Measurements from ENCODE around the gene ADGB.
"Not testable (repeated sequence)": the region's sequence is repeated elsewhere in the genome, so short reads cannot be mapped to it uniquely, and the experiment has no call there.

Gene ADGB

GRCh38 chr6:146598772-146599405 is at the start of gene ADGB:
ADGB (plus strand) TSS chr6:146598972; CDS start chr6:146599041, 69 bp downstream.
- FAIRE-seq = no peak
- no peak for DNase-seq (ENCODE audit: extremely low spot score, insufficient read length, low read depth)

GRCh38 chr6:146550911-146551310 is 47.9 kb upstream of the ADGB start:
- FAIRE-seq = no peak
- DNase-seq (ENCODE audit: extremely low spot score, insufficient read length, low read depth) = no peak

DNA sequence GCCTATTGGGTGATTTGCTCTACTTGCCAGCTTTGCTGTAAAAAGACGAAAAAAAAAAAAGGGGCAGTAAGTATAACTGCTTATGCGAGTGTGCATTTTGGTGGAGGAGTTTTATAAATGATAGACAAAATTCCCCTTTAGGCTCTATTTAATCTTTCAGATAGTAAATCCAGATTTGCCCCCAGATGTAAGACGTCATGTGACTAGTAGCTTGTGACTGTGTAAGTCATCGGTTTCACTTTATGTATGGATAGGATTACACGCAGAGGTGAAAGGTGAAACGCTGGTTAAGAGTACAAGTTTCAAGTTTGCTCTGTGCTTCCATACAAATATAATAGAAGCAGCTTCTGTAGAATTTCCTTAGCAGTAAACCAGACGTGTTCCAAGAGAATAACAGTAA is 47.2 kb upstream of the ADGB start:
- FAIRE-seq = no peak
- no peak for DNase-seq (ENCODE audit: extremely low spot score, insufficient read length, low read depth)

DNA sequence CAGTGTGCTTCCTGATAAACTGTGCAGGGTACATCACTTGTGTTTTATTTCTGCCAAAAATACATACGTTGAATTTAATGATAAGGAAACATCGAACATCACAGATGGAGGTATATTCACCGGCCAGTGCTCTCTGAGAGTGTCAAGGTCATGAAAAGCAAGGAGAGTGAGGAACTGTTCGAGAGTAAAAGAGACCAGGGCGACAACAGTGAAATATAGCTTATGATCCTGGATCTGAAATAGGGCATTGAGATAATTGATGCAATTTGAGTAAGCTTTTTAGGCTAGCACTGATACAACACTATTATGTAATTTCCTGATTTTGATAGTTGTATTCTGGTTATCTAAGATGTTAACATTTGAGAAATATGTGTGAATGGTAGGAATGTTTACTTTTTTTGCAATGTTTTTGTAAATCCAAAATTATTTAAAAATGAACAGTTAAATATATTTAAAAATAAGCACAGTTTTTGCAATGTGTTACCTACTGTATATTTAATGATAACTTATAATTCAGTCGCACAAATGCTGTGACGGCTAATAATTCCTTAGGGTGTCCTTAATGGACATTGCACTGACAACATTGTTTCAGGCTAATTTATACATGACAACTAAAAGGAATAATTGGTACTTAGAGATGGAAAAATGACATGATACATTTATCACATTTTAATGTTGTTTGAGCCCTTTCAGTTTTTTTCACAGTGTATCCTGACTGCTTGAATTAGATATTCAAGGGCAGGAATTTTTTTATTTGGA is 45.2 kb upstream of the ADGB start:
- FAIRE-seq = no peak
- no peak for DNase-seq (ENCODE audit: extremely low spot score, insufficient read length, low read depth)

DNA sequence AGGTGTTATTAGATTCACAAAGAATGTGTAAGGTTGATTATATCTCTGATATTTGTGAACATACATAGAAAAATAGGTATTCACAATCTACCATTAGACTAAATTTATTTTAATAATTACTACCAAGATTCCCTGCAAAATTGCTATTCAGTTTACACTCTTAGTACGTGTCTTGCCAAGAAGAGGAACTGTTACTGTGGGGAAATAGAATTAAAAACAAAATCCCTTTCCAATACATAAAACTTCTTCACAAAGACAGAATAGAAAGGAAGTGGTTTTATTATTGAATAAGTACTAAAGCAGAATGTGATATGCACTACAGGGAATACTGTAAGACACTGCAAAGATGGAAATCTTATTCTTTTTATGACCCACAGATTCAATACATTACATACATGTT is 38.2 kb upstream of the ADGB start:
- DNase-seq (ENCODE audit: extremely low spot score, insufficient read length, low read depth) = no peak
- FAIRE-seq = no peak

GRCh38 chr6:146566661-146567060 is 32.1 kb upstream of the ADGB start:
- not testable (repeated sequence) for DNase-seq (ENCODE audit: extremely low spot score, insufficient read length, low read depth); FAIRE-seq

DNA sequence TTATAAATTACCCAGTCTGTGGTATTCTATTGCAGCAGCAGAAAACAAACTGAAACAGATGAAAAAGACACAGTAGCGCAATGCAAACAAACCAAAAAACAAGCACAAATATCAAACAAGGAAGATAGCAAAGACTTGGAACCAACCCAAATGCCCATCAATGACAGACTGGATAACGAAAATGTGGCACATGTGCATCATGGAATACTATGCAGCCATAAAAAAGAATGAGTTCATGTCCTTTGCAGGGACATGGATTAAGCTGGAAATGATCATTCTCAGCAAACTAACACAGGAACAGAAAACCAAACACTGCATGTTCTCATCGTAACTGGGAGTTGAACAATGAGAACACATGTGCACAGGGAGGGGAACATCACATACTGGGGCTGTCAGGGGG is 30.2 kb upstream of the ADGB start:
- not testable (repeated sequence) for DNase-seq (ENCODE audit: extremely low spot score, insufficient read length, low read depth); FAIRE-seq

- FAIRE-seq (no peak), DNase-seq (ENCODE audit: extremely low spot score, insufficient read length, low read depth) (no peak)
These were observed 24.6 kb upstream of the ADGB start for GRCh38 chr6:146574211-146574610.

GRCh38 chr6:146578054-146578453 is 20.7 kb upstream of the ADGB start:
- FAIRE-seq (no peak), DNase-seq (ENCODE audit: extremely low spot score, insufficient read length, low read depth) (no peak)

- DNase-seq (ENCODE audit: extremely low spot score, insufficient read length, low read depth) (no peak), FAIRE-seq (no peak)
These were observed 16.8 kb upstream of the ADGB start for GRCh38 chr6:146581968-146582367.

DNA sequence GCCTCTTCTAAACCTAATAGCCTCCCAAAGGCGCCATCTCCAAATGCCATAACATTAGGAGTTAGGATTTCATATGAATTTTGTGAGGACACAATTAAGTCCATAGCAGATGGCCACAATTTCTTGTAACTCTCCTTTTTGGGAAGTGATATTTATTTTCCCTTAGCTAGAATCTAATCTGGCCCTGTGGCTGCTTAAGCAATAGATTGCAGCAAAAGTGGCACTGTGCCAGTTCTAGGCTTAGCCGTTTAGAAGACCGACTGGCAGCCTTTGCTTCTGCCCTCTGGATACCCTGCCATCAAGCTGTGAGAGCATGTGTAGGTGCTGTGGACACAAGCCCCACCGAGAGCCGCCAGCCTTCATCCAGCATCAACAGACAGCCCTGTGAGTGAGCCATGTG is 15.9 kb upstream of the ADGB start:
- FAIRE-seq = no peak
- DNase-seq (ENCODE audit: extremely low spot score, insufficient read length, low read depth) = no peak

DNA sequence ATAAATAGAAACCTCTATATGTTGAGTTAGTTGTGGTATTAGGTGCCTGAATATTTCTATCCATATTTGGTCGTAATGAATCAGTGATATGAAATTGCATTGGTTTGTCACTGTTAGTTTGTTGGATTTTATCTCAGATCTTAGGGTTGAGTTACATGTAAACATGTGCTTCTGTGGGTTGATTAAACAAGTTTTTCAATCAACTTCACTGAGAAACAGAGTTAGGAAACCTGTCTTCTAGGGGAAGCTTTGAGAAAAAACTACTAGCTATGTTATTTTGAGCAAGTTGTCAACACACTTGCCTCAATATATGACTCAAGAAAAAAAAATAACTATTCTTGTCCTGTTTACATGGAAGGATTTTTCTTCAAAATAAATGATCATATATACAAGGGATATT is 14.8 kb upstream of the ADGB start:
- DNase-seq (ENCODE audit: extremely low spot score, insufficient read length, low read depth) (no peak), FAIRE-seq (no peak)

GRCh38 chr6:146587459-146587858 is 11.3 kb upstream of the ADGB start:
- FAIRE-seq (no peak), DNase-seq (ENCODE audit: extremely low spot score, insufficient read length, low read depth) (no peak)

GRCh38 chr6:146590492-146590891 is 8.3 kb upstream of the ADGB start:
- FAIRE-seq (no peak), DNase-seq (ENCODE audit: extremely low spot score, insufficient read length, low read depth) (no peak)

GRCh38 chr6:146592451-146592850 is 6.3 kb upstream of the ADGB start:
- no peak for DNase-seq (ENCODE audit: extremely low spot score, insufficient read length, low read depth)
- no peak for FAIRE-seq

- no peak for FAIRE-seq
These were observed 4.8 kb upstream of the ADGB start for GRCh38 chr6:146593986-146594385.

GRCh38 chr6:146594495-146594894 is 4.3 kb upstream of the ADGB start:
- DNase-seq (ENCODE audit: extremely low spot score, insufficient read length, low read depth) = no peak
- FAIRE-seq = no peak

More at GRCh38 chr6:146593986-146594385, 4.8 kb upstream of the ADGB start:
- DNase-seq (ENCODE audit: extremely low spot score, insufficient read length, low read depth) = no peak

DNA sequence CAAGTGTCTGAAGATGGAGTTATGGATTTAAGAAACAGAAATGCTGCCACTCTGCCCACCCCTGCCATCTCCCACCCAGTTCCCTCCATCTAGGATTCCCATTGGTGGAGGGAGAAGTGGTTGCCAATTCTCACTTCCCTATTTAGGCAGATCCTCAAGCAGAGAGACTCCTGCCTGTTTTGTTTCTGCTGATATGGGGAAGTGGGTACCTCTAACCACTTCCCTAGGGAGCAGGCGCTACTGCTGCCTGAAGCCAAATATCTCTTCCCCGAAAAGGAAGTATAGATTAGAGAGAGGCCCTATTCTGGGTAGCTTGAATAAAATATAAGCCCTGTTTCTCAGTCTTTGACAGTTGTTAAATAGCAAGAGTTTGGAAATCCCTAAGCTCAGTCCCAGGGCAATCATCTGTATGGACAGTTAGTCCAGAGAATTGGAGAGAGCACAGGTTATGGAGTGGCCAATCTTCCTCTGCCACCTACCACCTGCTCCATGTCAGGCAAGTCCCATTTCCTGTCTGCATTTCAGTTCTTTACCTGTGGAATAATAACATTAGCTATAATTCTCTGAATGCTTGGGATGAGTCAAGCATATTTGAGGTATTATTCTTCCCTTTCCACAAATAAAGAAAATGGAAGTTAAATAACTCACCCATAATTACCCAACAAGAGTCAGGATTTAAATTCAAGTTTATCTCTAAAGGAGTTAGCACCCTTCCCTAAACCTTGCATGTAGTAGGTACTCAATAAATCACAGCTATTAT is 2.6 kb upstream of the ADGB start:
- DNase-seq (ENCODE audit: extremely low spot score, insufficient read length, low read depth) = no peak
- FAIRE-seq = no peak

DNA sequence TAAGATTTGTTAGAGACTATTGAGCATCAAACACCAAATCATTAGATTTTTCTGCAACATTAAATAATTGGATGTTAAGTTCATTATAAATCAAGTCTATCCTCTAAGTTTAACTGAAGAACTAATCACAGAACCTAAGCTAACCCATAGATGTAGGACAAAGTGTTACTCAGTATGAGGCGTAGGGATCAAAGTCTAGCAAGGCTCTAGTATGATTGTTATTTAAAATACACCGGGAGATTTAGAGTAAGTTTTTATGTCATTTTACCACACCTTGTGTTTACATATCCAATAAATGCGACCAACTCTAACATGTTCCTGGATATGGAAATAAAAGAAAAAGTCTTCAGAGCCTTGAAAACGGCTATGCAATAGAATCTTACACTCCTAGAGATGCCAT is 2.6 kb downstream of the ADGB start:
- no peak for FAIRE-seq
- no peak for DNase-seq (ENCODE audit: extremely low spot score, insufficient read length, low read depth)

GRCh38 chr6:146602526-146602925 is 3.8 kb downstream of the ADGB start:
- DNase-seq (ENCODE audit: extremely low spot score, insufficient read length, low read depth) = no peak
- FAIRE-seq = no peak

- no peak for DNase-seq (ENCODE audit: extremely low spot score, insufficient read length, low read depth)
- FAIRE-seq = no peak
These were observed 15.2 kb downstream of the ADGB start for GRCh38 chr6:146613947-146614346.

Data from GM18507 (cell line).